GM18870 (cell line): ENCODE measurements around the gene COLGALT1.
"Not testable (repeated sequence)": the region's sequence is repeated elsewhere in the genome, so short reads cannot be mapped to it uniquely, and the experiment has no call there.

Source experiments
- ATAC-seq: cut with Tn5 transposase; IDR thresholded peaks from one replicate; pipeline ENCODE4 v1.9.1; 2021; ENCODE audit warnings: moderate library complexity; ENCODE audit not compliant: unreplicated experiment

Gene COLGALT1

GRCh38 chr19:17594296-17594695 is 38.8 kb downstream of the COLGALT1 start:
- ATAC-seq, result not testable (repeated sequence)

GRCh38 chr19:17598063-17598462 is 42.6 kb downstream of the COLGALT1 start:
- not testable (repeated sequence) for ATAC-seq

- no peak for ATAC-seq
Observed at GRCh38 chr19:17598953-17599352, 43.5 kb downstream of the COLGALT1 start.

DNA sequence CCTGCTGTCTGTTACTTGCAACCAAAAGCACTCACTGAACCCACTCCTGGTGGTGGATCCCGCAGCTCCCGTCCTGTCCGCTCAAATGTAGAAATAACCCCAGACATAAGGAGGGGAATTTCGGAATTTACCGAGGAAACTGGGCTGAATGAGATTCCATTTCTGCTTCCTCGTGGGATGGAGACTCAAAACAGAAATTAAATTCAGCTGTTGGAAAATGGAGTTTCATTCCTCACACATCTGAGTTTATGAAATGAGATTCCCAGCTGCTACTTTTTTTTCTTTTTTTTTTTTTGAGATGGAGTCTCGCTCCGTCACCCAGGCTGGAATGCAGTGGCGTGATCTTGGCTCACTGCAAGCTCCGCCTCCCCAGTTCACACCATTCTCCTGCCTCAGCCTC is 44.3 kb downstream of the COLGALT1 start:
- ATAC-seq, result no peak

DNA sequence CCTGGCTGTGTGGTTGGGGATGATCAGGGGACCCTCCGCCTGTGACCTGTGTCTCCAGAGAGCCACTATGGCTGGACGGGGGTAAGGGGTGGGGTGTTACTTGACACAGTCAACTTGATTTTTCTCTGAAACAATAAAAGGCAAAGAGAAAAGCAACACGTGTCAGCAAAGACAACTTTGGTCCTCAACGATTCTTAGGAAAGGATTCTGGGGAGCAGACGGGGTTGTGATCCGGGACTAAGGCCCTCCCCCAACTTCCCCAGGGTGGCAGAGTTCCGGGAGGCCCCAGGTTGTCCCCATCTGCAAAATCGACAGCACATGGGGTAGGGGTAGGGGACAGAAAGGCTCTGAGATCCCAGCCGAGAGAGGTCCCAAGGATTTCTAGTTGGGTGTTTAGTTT is 46.2 kb downstream of the COLGALT1 start:
- no peak for ATAC-seq

- ATAC-seq, result no peak
Observed at GRCh38 chr19:17602217-17602616, 46.8 kb downstream of the COLGALT1 start.

DNA sequence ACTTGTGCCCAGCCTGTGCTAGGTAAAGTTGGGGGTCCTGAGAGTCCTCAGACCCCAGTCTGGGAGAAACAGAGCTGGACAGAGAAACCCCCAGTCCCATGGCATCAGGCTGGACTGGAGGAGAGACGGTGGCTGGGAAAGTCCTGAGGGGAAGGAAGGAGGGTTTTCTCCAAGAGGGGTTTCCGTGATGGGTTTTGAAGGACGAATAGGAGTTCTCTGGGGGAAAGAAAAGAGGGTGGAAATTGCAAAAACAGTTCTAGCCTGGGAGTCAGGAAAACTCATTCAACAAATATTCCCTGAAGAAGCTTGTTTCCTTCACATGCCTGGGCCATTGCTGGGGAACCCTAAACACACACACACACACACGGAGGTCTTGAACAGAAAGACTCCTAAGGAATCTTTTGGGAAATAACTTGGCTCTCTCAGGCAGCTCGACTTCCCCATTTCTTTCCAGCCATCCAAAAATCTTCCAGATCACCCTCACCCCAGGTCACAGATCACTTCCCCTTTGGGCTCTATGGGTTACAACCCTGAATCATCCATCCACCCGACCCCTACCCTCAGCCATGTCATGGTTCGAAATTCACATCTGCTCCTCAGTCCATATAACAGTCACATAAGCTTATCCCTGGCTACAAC is 47.5 kb downstream of the COLGALT1 start:
- ATAC-seq, result no peak

GRCh38 chr19:17604372-17605025 is 49.0 kb downstream of the COLGALT1 start:
- ATAC-seq, result no peak

DNA sequence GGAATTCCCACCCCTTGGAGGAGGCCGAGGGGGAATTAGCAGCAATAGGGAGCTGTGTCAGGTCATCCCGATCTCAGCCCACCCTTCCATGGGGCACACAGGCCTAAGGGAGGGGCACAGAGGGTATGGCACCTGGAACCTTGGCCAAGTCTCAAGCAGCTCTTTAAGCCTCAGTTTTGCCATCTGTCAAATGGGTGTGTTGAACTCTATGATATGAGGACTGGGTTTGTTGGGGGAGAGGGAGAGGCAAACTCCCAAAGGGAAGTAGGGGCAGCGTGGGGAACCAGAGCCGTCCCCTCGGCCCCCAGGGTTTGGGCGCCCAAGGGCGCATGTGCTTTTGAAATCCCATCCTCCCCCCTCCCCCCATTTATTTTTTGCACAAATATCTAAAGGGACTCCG is 49.7 kb downstream of the COLGALT1 start:
- no peak for ATAC-seq

DNA sequence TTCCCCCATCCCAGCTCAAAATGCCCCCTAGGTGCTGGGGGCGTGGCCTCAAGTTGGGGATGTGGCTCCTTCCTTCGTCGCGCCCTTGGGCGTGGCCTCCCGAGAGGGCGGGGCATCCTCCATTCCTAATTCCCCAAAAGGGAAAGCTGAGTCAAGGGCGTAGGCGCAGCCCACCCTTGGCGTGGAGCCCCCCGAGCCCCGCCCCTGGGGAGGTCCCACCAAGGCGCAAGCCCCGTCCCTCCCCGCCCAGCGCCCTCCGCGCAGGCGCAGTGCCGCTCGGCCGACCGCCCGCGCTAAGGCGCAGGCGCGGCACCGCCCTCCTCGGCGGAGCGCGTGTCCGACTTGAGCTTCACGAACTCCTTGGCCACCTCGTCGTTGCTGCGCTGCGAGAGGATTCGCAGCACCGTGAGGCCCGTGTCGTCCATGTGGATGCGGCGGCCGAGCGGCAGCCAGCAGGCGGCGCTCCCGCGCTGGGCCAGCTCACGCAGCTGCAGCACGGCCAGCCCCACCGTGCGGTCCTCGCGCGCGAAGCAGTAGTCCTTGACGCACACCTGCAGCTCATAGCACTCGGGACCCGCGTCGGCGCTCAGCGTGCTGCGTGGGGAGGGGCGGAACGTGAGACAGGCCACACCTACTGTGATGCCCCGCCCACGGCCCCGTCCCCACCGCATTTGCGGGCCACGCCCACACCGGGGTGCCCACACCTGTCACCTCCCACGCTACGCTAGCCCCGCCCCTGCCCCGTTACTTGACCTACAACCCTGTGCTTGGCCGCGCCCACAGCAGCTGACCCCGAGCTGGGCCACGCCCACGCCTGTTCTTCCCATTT is 50.5 kb downstream of the COLGALT1 start:
- no peak for ATAC-seq

DNA sequence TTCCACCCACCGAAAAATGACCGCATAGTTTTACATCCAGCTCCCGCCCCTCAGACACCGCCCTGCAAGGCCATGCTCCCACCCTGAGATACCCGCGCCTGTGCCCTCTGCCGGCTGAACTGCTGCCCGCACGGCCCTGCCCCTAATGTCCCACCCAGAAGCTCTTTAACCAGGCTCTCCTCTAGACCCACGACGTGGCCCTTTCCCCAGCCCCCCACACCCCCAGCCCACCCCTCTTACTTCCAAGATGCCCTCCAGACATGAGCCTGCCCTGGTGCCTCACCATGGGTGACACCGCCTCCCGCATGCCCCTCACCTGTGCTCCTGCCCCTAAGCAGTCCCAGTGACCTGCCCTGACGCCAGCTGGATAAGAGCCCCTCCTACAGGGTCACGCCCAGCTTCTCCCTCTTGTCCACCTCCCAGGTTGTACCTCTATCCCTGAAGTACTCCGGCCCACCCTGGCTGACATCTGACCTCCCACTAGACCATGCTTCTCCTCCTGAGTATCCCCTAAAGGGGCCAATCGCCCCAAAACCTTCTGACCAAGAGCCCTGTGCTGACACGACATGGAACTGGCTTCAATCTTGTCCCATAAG is 51.2 kb downstream of the COLGALT1 start:
- no peak for ATAC-seq

DNA sequence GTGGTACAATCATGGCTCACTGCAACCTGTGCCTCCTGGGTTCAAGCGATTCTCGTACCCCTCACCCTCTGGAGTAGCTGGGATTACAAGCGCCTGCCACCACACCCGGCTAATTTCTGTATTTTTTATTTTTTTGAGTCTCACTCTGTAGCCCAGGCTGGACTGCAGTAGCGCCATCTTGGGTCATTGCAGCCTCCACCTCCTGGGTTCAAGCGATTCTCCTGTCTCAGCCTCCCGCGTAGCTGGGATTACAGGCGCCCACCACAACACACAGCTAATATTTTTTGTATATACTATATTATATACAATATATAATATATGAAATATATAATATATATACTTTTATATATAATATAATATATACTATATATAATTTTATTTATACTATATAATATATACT is 52.5 kb downstream of the COLGALT1 start:
- ATAC-seq, result no peak

DNA sequence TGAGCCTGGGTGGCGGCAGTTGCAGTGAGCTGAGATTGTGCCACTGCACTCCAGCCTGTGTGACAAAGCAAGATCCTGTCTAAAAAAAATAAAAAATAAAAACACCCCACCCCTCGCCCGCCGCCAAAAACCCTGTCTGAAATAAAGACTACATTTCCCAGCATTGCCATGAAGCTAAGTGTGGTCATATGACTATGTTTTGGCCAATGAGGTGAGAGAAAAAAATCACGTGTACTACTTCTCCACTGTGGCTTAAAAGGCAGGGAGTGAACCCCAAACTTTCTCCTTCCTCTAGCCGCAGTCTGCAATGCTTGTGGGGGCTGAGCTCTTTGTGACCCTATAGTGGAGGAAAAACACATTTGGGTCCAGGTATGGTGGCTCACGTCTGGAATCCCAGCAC is 54.9 kb downstream of the COLGALT1 start:
- ATAC-seq, result no peak

DNA sequence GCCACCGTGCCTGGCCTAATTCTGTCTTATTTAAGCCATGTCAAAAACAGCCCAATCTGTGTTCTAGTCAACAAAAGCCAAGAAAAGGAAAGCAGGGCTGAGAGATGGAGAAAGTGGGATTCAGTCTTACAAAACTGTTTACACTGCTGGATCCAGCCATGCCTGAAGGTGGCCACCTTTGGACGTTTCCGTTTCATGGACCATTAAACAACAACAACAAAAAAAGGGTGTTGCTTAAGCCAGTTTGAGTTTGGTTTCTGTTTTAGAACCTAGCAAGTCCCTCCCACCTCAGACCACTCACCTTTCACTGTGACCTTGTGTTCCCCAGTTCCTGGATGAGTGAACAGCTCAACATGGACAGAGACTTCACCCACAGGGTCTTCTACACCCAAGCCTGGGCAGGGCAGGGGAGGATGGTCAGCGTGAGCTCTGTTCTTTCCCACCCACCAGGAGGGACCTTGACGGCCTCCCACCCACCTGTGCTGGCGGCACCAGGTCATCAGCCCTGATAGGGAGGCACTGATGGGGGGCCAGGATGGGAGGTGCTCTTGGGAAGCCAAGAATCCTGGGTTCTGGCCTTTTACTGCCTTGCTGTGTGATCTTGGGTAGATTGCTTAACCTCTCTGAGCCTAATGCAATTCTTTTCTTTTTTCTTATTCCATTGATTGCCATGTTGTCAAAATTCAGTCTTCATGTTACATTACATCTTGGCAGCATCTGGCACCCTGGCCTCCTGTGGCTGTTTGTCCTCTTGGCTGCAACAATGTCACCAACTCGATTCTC is 56.2 kb downstream of the COLGALT1 start:
- no peak for ATAC-seq

DNA sequence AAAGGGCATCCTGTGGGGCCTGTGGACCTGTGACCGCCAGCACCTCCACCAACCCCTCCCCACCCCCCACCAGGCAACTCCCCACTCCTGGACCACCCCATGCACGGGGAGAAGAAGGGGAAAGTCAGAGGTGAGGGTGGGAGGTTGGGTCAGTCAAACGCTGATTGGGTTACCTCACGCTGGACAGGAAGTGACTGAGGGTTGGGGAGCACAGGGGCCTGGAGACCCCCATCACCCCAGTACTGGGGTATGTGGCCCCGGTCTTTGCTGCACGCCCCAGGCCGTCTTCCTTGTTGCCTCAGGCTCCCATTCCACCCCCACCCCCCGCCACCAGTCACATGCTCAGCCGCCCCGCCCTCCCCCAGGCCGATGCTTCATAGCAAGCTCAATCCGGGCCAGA is 59.0 kb downstream of the COLGALT1 start:
- ATAC-seq, result no peak

DNA sequence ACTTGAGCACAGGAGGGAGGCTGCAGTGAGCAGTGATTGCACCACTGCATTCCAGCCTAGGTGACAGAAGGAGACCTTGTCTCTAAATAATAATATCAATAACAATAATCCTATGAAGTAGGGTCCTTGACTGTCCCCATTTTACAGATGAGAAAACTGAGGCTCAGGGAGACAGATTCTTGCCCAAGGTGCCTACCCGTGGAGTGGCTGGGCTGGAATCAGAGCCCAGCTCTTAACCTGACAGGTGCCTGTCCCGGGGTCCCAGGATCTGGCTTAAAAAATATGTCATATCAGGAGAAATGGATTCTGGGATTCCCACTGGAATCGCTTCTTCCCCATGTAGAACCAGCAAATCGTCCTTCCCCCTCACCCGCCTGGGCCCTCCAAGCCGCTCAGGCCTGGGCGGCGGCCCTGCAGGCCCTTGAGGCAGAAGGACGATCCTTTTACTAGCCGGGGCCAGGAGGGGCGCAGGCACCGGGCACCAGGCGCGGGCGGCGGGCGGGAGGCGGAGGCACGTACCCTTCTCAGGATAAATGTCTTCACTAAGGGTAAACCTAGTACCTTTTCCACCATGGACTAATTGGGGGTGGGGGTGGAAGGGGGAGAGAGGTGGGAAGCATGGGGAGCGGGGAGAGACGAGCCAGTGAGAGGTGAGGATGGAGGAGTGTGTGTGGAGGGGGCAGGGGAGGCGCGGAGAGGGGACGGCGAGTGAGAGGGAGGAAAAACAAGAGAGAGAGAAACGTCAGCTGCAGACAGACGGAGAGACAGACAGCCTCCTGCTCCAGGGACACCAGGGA is 60.6 kb downstream of the COLGALT1 start:
- no peak for ATAC-seq

DNA sequence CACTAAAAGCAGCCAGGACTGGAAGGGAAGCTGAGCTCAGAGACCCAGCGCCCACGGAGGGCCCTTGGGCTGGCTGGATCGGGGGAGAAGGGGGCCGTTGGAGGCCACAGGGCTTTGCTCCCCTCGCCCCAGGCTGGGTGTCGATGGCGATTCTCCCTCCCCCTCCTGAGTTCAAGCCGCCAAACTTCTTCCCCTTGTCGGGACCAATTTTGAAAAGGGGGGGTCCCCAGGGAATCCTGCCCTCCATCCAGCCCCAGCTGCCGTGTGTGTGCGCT is 61.2 kb downstream of the COLGALT1 start:
- ATAC-seq, result no peak

DNA sequence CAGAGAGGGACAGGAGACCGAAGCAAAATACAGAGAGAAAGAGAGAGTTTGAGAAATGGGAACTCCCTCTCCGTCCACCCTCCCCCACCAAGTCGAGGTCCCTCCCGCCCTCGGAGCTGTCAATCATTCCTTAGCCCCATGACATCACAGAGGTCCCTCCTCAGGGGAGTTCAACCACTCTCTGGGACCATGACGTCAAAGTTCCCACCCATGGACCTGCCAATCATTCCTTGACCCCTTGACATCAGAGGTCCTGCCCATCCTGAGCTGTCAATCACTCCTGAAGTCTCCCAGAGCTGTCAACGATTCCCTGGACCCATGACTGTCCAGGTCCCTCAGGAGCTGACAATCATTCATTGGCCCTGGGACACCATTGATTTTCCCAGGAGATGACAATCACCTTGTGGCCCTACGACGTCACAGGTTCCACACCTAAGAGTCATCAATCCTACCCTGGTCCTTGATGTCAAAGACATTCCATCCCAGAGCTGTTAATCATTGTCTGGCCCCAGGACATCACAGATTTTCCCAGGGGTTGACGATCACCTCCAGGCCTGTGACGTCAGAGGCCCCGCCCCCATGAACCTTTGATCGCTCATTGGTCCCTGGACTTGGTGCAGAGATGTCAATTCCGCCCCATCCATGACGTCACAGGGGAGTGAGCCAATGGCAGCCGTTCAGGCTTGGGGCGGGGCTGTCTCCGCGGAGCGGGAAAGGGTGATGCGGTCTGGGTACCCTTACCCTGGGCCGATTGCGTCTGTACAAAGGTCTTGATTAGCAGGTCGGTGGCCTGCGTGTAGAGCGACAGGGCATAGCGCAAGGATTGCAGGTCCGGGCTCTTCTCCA is 61.7 kb downstream of the COLGALT1 start:
- no peak for ATAC-seq

DNA sequence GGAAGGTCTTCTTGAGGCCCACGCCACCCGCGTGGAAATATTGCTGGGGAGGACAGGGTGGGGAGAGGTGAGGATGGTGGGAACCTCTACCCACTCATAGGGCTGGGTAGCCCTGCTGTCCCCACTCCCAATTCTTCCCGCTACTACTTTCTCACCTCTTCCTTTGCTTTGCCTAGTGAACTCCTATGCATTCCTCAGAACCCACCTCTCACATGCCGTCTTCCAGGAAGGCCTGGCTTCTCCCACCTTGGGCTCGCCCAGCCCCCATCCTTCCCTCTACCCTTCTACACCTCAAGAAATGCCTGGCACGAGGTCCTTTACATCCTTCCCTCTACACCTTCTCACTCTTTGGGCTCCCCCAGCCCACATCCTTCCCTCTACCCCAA is 62.4 kb downstream of the COLGALT1 start:
- ATAC-seq, result no peak
